ENCODE data around the gene AURKAIP1.

DNA sequence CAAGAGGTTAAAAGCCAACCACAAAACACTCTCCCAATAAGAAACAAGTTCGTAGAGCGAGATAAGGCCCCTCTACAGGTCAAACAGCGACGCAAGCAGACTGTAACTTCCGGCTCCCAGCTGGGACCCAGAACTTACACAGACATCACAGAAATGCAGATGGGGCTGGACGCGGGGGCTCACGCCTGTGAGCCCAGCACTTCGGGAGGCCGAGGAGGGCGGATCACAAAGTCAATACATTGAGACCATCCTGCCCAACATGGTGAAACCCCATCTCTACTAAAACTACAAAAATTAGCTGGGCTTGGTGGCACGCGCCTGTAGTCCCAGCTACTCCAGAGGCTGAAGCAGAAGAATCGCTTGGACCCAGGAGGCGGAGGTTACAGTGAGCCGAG lies 13.1 kb upstream of the AURKAIP1 start:
- TF ChIP-seq GATA2 (IDR thresholded peaks at IDR 0.05; ENCODE audit: low read depth, low read length), result no peak
- no peak for TF ChIP-seq GATA3 (IDR thresholded peaks at IDR 0.05; ENCODE audit: low read depth, low read length)

All from SH-SY5Y (cell line).